OCI-M2 (cell line): ENCODE measurements around the gene DYNLRB1.

Experiments used
- DNase-seq: peaks from one replicate; lab custom pipeline; 2025; ENCODE audit not compliant: unreplicated experiment; lab: John Stamatoyannopoulos, UW

Gene DYNLRB1

GRCh38 chr20:34532756-34533155, 16.5 kb downstream of the DYNLRB1 start:
- no peak for DNase-seq

GRCh38 chr20:34534391-34535165, 18.4 kb downstream of the DYNLRB1 start:
- no peak for DNase-seq

- no peak for DNase-seq
Observed at GRCh38 chr20:34535301-34535840, 19.1 kb downstream of the DYNLRB1 start.

- DNase-seq, result no peak
Observed at GRCh38 chr20:34535857-34536256, 19.6 kb downstream of the DYNLRB1 start.

GRCh38 chr20:34536798-34537394, 20.7 kb downstream of the DYNLRB1 start:
- DNase-seq, result no peak

- no peak for DNase-seq
Observed at GRCh38 chr20:34537651-34538050, 21.4 kb downstream of the DYNLRB1 start.

GRCh38 chr20:34538671-34539123, 22.5 kb downstream of the DYNLRB1 start:
- DNase-seq, result peak; percentile 18

- no peak for DNase-seq
Observed at GRCh38 chr20:34539756-34540155, 23.5 kb downstream of the DYNLRB1 start.

GRCh38 chr20:34540596-34541263, 24.5 kb downstream of the DYNLRB1 start:
- no peak for DNase-seq

GRCh38 chr20:34541264-34541901, 25.2 kb downstream of the DYNLRB1 start:
- no peak for DNase-seq

- DNase-seq, result no peak
Observed at GRCh38 chr20:34541917-34542316, 25.7 kb downstream of the DYNLRB1 start.

GRCh38 chr20:34542439-34542838, 26.2 kb downstream of the DYNLRB1 start:
- no peak for DNase-seq

- DNase-seq, result no peak
Observed at GRCh38 chr20:34543463-34544056, 27.3 kb downstream of the DYNLRB1 start.

GRCh38 chr20:34544109-34544796, 28.0 kb downstream of the DYNLRB1 start:
- DNase-seq, result no peak

- no peak for DNase-seq
Observed at GRCh38 chr20:34546751-34547181, 30.5 kb downstream of the DYNLRB1 start.

- no peak for DNase-seq
Observed at GRCh38 chr20:34547844-34548613, 31.8 kb downstream of the DYNLRB1 start.

GRCh38 chr20:34549291-34549928, 33.2 kb downstream of the DYNLRB1 start:
- no peak for DNase-seq

GRCh38 chr20:34549929-34550305, 33.7 kb downstream of the DYNLRB1 start:
- DNase-seq, result no peak

GRCh38 chr20:34552569-34552968, 36.3 kb downstream of the DYNLRB1 start:
- no peak for DNase-seq
